H9 (cell line): ENCODE data around the gene SLC35F5. TPM values are rescaled to one million over a fixed set of nuclear protein-coding genes. Genes with fewer than 3 reads are reported as not detected.

Source experiments
- DNase-seq: peaks from one replicate; pipeline ENCODE4 v3.0.0-alpha.2; 2017
- H2AFZ ChIP-seq: one replicate; pipeline ENCODE4 v1.6.1; 2013; ENCODE audit warnings: mild to moderate bottlenecking, low read length, control low read depth, moderate library complexity
- H2AK5ac ChIP-seq: 2 replicates; pipeline ENCODE4 v1.6.1; 2013; ENCODE audit warnings: low read length, control low read depth, mixed read lengths; ENCODE audit not compliant: insufficient read length
- H2BK120ac ChIP-seq: one replicate; pipeline ENCODE4 v1.6.1; 2013; ENCODE audit warnings: low read depth, mild to moderate bottlenecking, low read length, control low read depth, inconsistent platforms; ENCODE audit not compliant: poor library complexity, severe bottlenecking
- H2BK12ac ChIP-seq: 2 replicates; pipeline ENCODE4 v1.6.1; 2013; ENCODE audit warnings: low read length, control low read depth, mixed read lengths, low read depth; ENCODE audit not compliant: insufficient read length
- H2BK15ac ChIP-seq: 2 replicates; pipeline ENCODE4 v1.6.1; 2013; ENCODE audit warnings: low read depth, low read length, control low read depth
- H2BK20ac ChIP-seq: one replicate; pipeline ENCODE4 v1.6.1; 2013; ENCODE audit warnings: low read depth, mild to moderate bottlenecking, low read length, control low read depth, inconsistent platforms; ENCODE audit not compliant: poor library complexity, severe bottlenecking
- H2BK5ac ChIP-seq: 2 replicates; pipeline ENCODE4 v1.6.1; 2013; ENCODE audit warnings: low read length, control low read depth, mixed read lengths; ENCODE audit not compliant: insufficient read length
- H3K14ac ChIP-seq: 2 replicates; pipeline ENCODE4 v1.6.1; 2013; ENCODE audit warnings: low read length, control low read depth; ENCODE audit not compliant: insufficient read depth
- H3K18ac ChIP-seq: 2 replicates; pipeline ENCODE4 v1.6.1; 2013; ENCODE audit warnings: low read depth, mild to moderate bottlenecking, mixed read lengths, low read length, control low read depth; ENCODE audit not compliant: insufficient read length
- H3K23ac ChIP-seq: 2 replicates; pipeline ENCODE4 v1.6.1; 2013; ENCODE audit warnings: low read length, control low read depth, mixed read lengths, low read depth; ENCODE audit not compliant: insufficient read length
- H3K23me2 ChIP-seq: 2 replicates; pipeline ENCODE4 v1.6.1; 2013; ENCODE audit warnings: low read depth, mild to moderate bottlenecking, mixed read lengths, low read length, control low read depth; ENCODE audit not compliant: insufficient read length, poor library complexity, severe bottlenecking
- H3K27ac ChIP-seq: 2 replicates; pipeline ENCODE4 v1.5.1; 2013; ENCODE audit warnings: low read length, control low read depth, mixed read lengths, low read depth; ENCODE audit not compliant: insufficient read length
- H3K27me3 ChIP-seq: 2 replicates; pipeline ENCODE4 v1.6.1; 2013; ENCODE audit warnings: low read length, control low read depth, inconsistent platforms; ENCODE audit not compliant: insufficient read depth
- H3K4ac ChIP-seq: 2 replicates; pipeline ENCODE4 v1.6.1; 2013; ENCODE audit warnings: low read depth, mild to moderate bottlenecking, control low read depth, inconsistent platforms, low read length, moderate library complexity
- H3K4me1 ChIP-seq: 2 replicates; pipeline ENCODE4 v1.6.1; 2013; ENCODE audit warnings: low read length, control low read depth, inconsistent platforms; ENCODE audit not compliant: insufficient read depth
- H3K4me2 ChIP-seq: 2 replicates; pipeline ENCODE4 v1.6.1; 2013; ENCODE audit warnings: low read length, control low read depth, mixed read lengths; ENCODE audit not compliant: insufficient read length, insufficient read depth
- H3K56ac ChIP-seq: 2 replicates; pipeline ENCODE4 v1.6.1; 2013; ENCODE audit warnings: low read depth, mild to moderate bottlenecking, mixed read lengths, low read length, control low read depth; ENCODE audit not compliant: insufficient read length
- H3K79me1 ChIP-seq: 2 replicates; pipeline ENCODE4 v1.6.1; 2013; ENCODE audit warnings: low read depth, mild to moderate bottlenecking, moderate library complexity, low read length, control low read depth, inconsistent platforms; ENCODE audit not compliant: insufficient read depth, poor library complexity, severe bottlenecking
- H3K79me2 ChIP-seq: 2 replicates; pipeline ENCODE4 v1.6.1; 2013; ENCODE audit warnings: low read length, control low read depth, inconsistent platforms; ENCODE audit not compliant: insufficient read depth
- H3K9ac ChIP-seq: 2 replicates; pipeline ENCODE4 v1.6.1; 2013; ENCODE audit warnings: low read length, control low read depth, mixed read lengths; ENCODE audit not compliant: insufficient read length; ENCODE audit errors: extremely low read depth
- H3K9me3 ChIP-seq: one replicate; pipeline ENCODE4 v1.6.1; 2013; ENCODE audit warnings: low read depth, low read length, inconsistent platforms; ENCODE audit not compliant: control insufficient read depth
- H3T11ph ChIP-seq: one replicate; pipeline ENCODE4 v1.6.1; 2013; ENCODE audit warnings: mild to moderate bottlenecking, low read length, control low read depth, inconsistent platforms
- H4K20me1 ChIP-seq: one replicate; pipeline ENCODE4 v1.6.1; 2013; ENCODE audit not compliant: control insufficient read depth, insufficient read length, insufficient read depth
- H4K5ac ChIP-seq: 2 replicates; pipeline ENCODE4 v1.6.1; 2013; ENCODE audit warnings: low read depth, mild to moderate bottlenecking, mixed read lengths, low read length, control low read depth; ENCODE audit not compliant: insufficient read length
- H4K8ac ChIP-seq: replicated peaks from 2 replicates; pipeline ENCODE4 v1.6.1; 2013; ENCODE audit warnings: low read length, control low read depth, mixed read lengths, low read depth; ENCODE audit not compliant: insufficient read length
- H4K91ac ChIP-seq: 2 replicates; pipeline ENCODE4 v1.6.1; 2013; ENCODE audit warnings: low read depth, mild to moderate bottlenecking, moderate library complexity, mixed read lengths, low read length, control low read depth; ENCODE audit not compliant: insufficient read length
- H3K27ac Mint-ChIP-seq, 3 experiments: 2 replicates in 2 of 3; 3 replicates in 1 of 3; pipeline ENCODE4 v1.8.0; 2020 to 2021; ENCODE audit warnings: mixed read lengths in 3 of 3, mild to moderate bottlenecking in 1 of 3, moderate library complexity in 1 of 3
- H3K27me3 Mint-ChIP-seq: 2 replicates; pipeline ENCODE4 v1.8.0; 2021; ENCODE audit warnings: low read depth, mild to moderate bottlenecking, moderate library complexity, mixed read lengths
- H3K36me3 Mint-ChIP-seq, 3 experiments: 2 replicates in 2 of 3; 3 replicates in 1 of 3; pipeline ENCODE4 v1.8.0; 2020 to 2021; ENCODE audit warnings: low read depth in 3 of 3, mixed read lengths in 3 of 3; ENCODE audit not compliant: insufficient read depth in 1 of 3
- H3K4me1 Mint-ChIP-seq, 2 experiments: 2 replicates each; pipeline ENCODE4 v1.8.0; 2020; ENCODE audit warnings: mixed read lengths in 2 of 2
- H3K4me3 Mint-ChIP-seq, 2 experiments: 2 replicates in 1 of 2; 3 replicates in 1 of 2; pipeline ENCODE4 v1.8.0; 2020 to 2021; ENCODE audit warnings: mild to moderate bottlenecking in 2 of 2, mixed read lengths in 2 of 2, moderate library complexity in 1 of 2
- H3K9me3 Mint-ChIP-seq, 2 experiments: 2 replicates in 1 of 2; 3 replicates in 1 of 2; pipeline ENCODE4 v1.8.0; 2020; ENCODE audit warnings: mild to moderate bottlenecking in 2 of 2, mixed read lengths in 2 of 2, moderate library complexity in 1 of 2
- CTCF ChIP-seq: fragments of 200-600 bp; sonication (generic); conservative IDR thresholded peaks from 3 replicates; pipeline ENCODE4 v1.8.0; 2021; ENCODE audit warnings: antibody characterized with exemption, mild to moderate bottlenecking
- WGBS: extraction: QIAGEN DNeasy Blood & Tissue Kit; methylation state at CpG from one replicate; pipeline ENCODE4 v1.1.7; 2013; ENCODE audit warnings: missing lambda C conversion rate, low lambda C conversion rate, mixed read lengths; ENCODE audit not compliant: insufficient read length; ENCODE audit errors: extremely low coverage; 5-methylcytosine and 5-hydroxymethylcytosine counted together
- total RNA-seq: library from RNA; stranded (reverse); gene quantifications from 2 replicates; pipeline ENCODE4 v1.2.1, GENCODE V29; 2021

Gene SLC35F5
- total RNA-seq, 1 experiment from 2014 or later, result 31.3 TPM

- no peaks in the 10 kb centered on the region for H3K23me2 ChIP-seq
- no peaks in the 10 kb centered on the region for H3K4me1 ChIP-seq
- no peak overlapping the region for H3K4me2 ChIP-seq
- H4K5ac ChIP-seq, result no peak overlapping the region
- no peak overlapping the region for H3T11ph ChIP-seq
- H4K91ac ChIP-seq, result no peak overlapping the region
- WGBS, result no CpG with 5 or more reads among the region's 1 CpG
- no peak overlapping the region for H3K9ac ChIP-seq
- no peak overlapping the region for H2AK5ac ChIP-seq
- no peaks in the 10 kb centered on the region for H4K20me1 ChIP-seq
- no peak overlapping the region for H2AFZ ChIP-seq
- H3K18ac ChIP-seq, result no peak overlapping the region
- no peak overlapping the region for H2BK20ac ChIP-seq
- DNase-seq, result no peak
- H3K27me3 ChIP-seq, result no peaks in the 10 kb centered on the region
- H3K4me1 Mint-ChIP-seq, result peaks cover 16 to 25% of the 10 kb centered on the region in 2 experiments
- H3K9me3 Mint-ChIP-seq, result peaks cover 4 to 6% of the 10 kb centered on the region in 2 experiments; a peak in 3 of 5 replicates
- no peak overlapping the region for H2BK15ac ChIP-seq
- H3K4ac ChIP-seq, result no peak overlapping the region
- peaks cover 9 to 15% (median 15%) of the 10 kb centered on the region in 3 experiments for H3K36me3 Mint-ChIP-seq
- H3K79me1 ChIP-seq, result no peaks in the 10 kb centered on the region
- no peak overlapping the region for H3K14ac ChIP-seq
- H3K27ac ChIP-seq, result no peak overlapping the region
- H3K27me3 Mint-ChIP-seq, result no peaks in the 10 kb centered on the region
- H4K8ac ChIP-seq, result no peak overlapping the region
- H3K23ac ChIP-seq, result no peak overlapping the region
- H3K27ac Mint-ChIP-seq, result no peak overlapping the region
- no peaks in the 10 kb centered on the region for H3K79me2 ChIP-seq
- H2BK5ac ChIP-seq, result no peak overlapping the region
- H2BK120ac ChIP-seq, result no peak overlapping the region
- H3K56ac ChIP-seq, result no peak overlapping the region
- TF ChIP-seq CTCF, result no peak
- no peaks in the 10 kb centered on the region for H3K9me3 ChIP-seq
- no peak overlapping the region for H2BK12ac ChIP-seq
- H3K4me3 Mint-ChIP-seq, result no peak overlapping the region
Measured at GRCh38 chr2:113707106-113707505, 49.3 kb downstream of the SLC35F5 start.
